Natural killer cell (primary cell): Measurements from ENCODE around the gene USP7. TPM values are rescaled to one million over a fixed set of nuclear protein-coding genes. Genes with fewer than 3 reads are reported as not detected.

Source experiments
- ATAC-seq, 3 donors: fragments of 150-1000 bp in 2 of 3; fragments of 200-7000 bp in 1 of 3; cut with Tn5 transposase; 1 replicate in 1 of 3; 2 replicates in 2 of 3; pipeline ENCODE4 v1.10.0; 2021; ENCODE audit warnings: mild to moderate bottlenecking in 2 of 3, moderate library complexity in 2 of 3
- DNase-seq, 2 donors: peaks; one replicate each; pipeline versions ENCODE4 v3.0.0 to v3.0.0-alpha.2; 2013 to 2021; ENCODE audit warnings: mixed read lengths in 1 of 2
- H3K27ac ChIP-seq: one replicate; pipeline ENCODE4 v1.5.1; 2013; ENCODE audit warnings: mild to moderate bottlenecking, low read length
- H3K27me3 ChIP-seq: one replicate; pipeline ENCODE4 v1.6.1; 2013; ENCODE audit warnings: low read length; ENCODE audit not compliant: control insufficient read depth, insufficient read depth
- H3K36me3 ChIP-seq: one replicate; pipeline ENCODE4 v1.6.1; 2013; ENCODE audit warnings: low read length; ENCODE audit not compliant: control insufficient read depth, insufficient read depth
- H3K4me1 ChIP-seq: one replicate; pipeline ENCODE4 v1.6.1; 2013; ENCODE audit warnings: low read length; ENCODE audit not compliant: control insufficient read depth, insufficient read depth
- H3K4me3 ChIP-seq: one replicate; pipeline ENCODE4 v1.5.1; 2013; ENCODE audit warnings: low read length
- H3K9me3 ChIP-seq: one replicate; pipeline ENCODE4 v1.6.1; 2013; ENCODE audit warnings: low read length; ENCODE audit not compliant: control insufficient read depth, insufficient read depth
- H3K27ac Mint-ChIP-seq, 2 donors: one replicate each; pipeline ENCODE4 v1.8.0; 2022; ENCODE audit warnings: mild to moderate bottlenecking in 2 of 2, mixed read lengths in 2 of 2, moderate library complexity in 1 of 2
- H3K27me3 Mint-ChIP-seq, 2 donors: one replicate each; pipeline ENCODE4 v1.8.0; 2022; ENCODE audit warnings: low read depth in 2 of 2, mixed read lengths in 2 of 2
- H3K36me3 Mint-ChIP-seq: one replicate; pipeline ENCODE4 v1.8.0; 2022; ENCODE audit warnings: mixed read lengths
- H3K4me1 Mint-ChIP-seq, 2 donors: one replicate each; pipeline ENCODE4 v1.8.0; 2022; ENCODE audit warnings: mixed read lengths in 2 of 2
- H3K4me3 Mint-ChIP-seq: one replicate; pipeline ENCODE4 v1.8.0; 2022; ENCODE audit warnings: mild to moderate bottlenecking, moderate library complexity, mixed read lengths
- H3K9me3 Mint-ChIP-seq, 2 donors: one replicate each; pipeline ENCODE4 v1.8.0; 2022; ENCODE audit warnings: mixed read lengths in 2 of 2
- WGBS: methylation state at CpG from one replicate; pipeline ENCODE4 v1.1.7; 2013; ENCODE audit warnings: missing lambda C conversion rate; ENCODE audit not compliant: insufficient coverage; 5-methylcytosine and 5-hydroxymethylcytosine counted together
- intact Hi-C: fragments of 100-400 bp; cut with micrococcal nuclease; formaldehyde crosslinking; loops from one replicate; pipeline ENCODE4 v1.14.2; 2022
- total RNA-seq, 4 donors: library from RNA; stranded (reverse); fragments of 120-200 nt in 1 of 4; gene quantifications; one replicate each; pipeline versions ENCODE4 v1.2.3 to v1.2.4, GENCODE V29; 2013 to 2022
- TF ChIP-seq, protein P1 (sequence below): fragments of 200-600 bp; IDR thresholded peaks from one replicate; pipeline ENCODE4 v1.8.0; 2022; ENCODE audit warnings: antibody characterized with exemption

USP7 gene
- total RNA-seq, 3 donors from 2014 or later (not counting 1 experiment from before 2014, with no cell fraction given): 213 to 268 (median 236) TPM

DNA sequence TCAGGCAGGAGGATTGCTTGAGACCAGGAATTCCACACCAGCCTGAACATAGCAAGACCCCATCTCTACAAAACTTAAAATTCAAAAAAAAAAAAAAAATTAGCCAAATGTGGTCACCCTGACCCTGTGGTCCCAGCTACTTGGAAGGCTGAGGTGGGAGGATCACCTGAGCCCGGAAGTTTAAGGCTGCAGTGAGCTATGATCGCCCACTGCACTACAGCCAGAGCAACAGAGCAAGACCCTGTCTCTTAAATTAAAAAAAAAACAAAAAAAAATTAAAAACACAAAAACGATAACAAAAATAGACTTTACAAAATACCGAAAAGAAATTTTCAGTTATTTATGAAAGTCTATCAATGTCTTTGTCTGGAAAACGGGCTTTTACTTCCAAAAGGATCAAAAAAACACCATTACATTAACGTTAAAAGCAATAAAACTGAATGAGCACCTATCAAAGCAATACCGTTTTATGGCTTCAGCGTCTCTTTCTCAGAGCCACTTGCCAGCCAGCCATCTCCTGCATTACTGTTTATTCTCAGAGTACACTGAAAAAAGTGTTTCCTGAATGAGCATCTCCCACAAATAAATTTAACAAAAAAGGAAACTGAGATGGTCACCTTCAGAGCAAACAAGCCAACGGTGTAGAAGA is 6.1 kb downstream of the USP7 start:
- H3K27ac ChIP-seq: peak overlapping the region; percentile 38
- no peaks in the 10 kb centered on the region for H3K36me3 Mint-ChIP-seq
- WGBS: 64% methylated on average over 8 of the region's 9 CpGs
- peak overlapping the region; percentile 96 for H3K4me3 Mint-ChIP-seq
- intact Hi-C loops: no loop called here
- no peaks in the 10 kb centered on the region for H3K36me3 ChIP-seq
- no peaks in the 10 kb centered on the region for H3K27me3 ChIP-seq
- TF ChIP-seq, protein P1, sequence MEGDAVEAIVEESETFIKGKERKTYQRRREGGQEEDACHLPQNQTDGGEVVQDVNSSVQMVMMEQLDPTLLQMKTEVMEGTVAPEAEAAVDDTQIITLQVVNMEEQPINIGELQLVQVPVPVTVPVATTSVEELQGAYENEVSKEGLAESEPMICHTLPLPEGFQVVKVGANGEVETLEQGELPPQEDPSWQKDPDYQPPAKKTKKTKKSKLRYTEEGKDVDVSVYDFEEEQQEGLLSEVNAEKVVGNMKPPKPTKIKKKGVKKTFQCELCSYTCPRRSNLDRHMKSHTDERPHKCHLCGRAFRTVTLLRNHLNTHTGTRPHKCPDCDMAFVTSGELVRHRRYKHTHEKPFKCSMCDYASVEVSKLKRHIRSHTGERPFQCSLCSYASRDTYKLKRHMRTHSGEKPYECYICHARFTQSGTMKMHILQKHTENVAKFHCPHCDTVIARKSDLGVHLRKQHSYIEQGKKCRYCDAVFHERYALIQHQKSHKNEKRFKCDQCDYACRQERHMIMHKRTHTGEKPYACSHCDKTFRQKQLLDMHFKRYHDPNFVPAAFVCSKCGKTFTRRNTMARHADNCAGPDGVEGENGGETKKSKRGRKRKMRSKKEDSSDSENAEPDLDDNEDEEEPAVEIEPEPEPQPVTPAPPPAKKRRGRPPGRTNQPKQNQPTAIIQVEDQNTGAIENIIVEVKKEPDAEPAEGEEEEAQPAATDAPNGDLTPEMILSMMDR: no peak
- H3K4me1 ChIP-seq: peaks cover 86% of the 10 kb centered on the region
- no peaks in the 10 kb centered on the region for H3K9me3 ChIP-seq
- no peaks in the 10 kb centered on the region for H3K9me3 Mint-ChIP-seq
- H3K27ac Mint-ChIP-seq: peak overlapping the region; percentile 84 to 89
- no peak for ATAC-seq
- no peak overlapping the region for H3K4me3 ChIP-seq
- no peaks in the 10 kb centered on the region for H3K27me3 Mint-ChIP-seq
- no peak for DNase-seq
- H3K4me1 Mint-ChIP-seq: peaks cover 73 to 77% of the 10 kb centered on the region in 2 donors

DNA sequence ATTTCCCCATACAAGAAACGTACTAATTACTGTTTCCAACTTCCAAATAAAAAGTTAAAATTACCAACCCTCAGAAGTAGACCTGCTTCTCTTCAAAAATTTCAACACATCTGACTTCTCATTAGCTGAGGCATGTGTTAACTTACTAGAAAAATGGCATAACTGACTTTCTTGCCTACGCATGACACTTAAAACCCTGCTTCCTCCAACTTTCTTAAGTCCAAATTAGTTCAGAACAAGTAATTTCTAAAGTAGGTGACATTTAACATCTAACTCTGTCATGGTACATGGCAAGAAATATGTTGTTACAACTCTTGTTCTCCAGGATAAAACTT is 6.7 kb downstream of the USP7 start:
- no peaks in the 10 kb centered on the region for H3K9me3 Mint-ChIP-seq
- Histone ChIP-seq H3K36me3 (no peaks in the 10 kb centered on the region), H3K9me3 (no peaks in the 10 kb centered on the region), H3K4me3 (no peak overlapping the region), H3K27ac (no peak overlapping the region), H3K4me1 (peaks cover 88% of the 10 kb centered on the region), H3K27me3 (no peaks in the 10 kb centered on the region)
- TF ChIP-seq, protein P1: no peak
- DNase-seq (no peak), ATAC-seq (no peak)
- no peaks in the 10 kb centered on the region for H3K27me3 Mint-ChIP-seq
- intact Hi-C loops: no loop called here
- 83% methylated on average over 2 of the region's 2 CpGs for WGBS
- H3K4me1 Mint-ChIP-seq: peaks cover 73 to 78% of the 10 kb centered on the region in 2 donors
- H3K27ac Mint-ChIP-seq: peak overlapping the region; percentile 59 to 84
- no peaks in the 10 kb centered on the region for H3K36me3 Mint-ChIP-seq
- peak overlapping the region; percentile 40 for H3K4me3 Mint-ChIP-seq

DNA sequence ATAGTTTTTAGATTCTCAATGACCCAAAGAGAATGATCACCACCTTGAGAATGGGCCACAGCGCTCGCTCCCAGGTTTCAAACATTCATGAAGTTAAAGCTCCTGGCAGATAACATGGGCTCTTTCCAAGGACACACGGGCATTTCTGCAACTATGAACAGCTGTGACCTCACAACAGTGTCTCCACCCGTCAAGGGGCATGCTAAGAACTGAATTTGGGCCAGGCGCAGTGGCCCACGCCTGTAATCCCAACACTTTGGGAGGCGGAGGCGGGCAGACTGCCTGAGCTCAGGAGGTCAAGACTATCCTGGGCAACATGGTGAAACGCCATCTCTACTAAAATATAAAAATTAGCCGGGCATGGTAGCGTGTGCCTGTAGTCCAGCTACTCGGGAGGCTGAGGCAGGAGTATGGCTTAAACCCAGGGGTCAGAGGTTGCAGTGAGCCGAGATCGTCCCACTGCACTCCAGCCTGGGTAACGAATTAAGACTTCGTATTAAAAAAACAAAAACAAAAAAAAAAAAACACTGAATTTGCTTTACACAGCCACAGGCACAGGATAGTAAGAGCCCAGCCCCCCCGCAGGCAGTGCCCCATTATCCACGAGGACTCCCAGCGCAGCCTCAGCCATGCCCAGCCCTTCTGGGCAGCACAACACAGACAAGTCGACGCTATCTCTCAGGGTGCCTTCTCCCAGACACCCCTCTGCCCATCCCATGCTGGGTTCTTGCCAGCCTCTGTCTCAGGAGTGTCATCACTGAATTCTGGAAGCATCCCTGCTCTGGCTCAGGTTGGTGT is 7.2 kb downstream of the USP7 start:
- H3K27me3 Mint-ChIP-seq: no peaks in the 10 kb centered on the region
- peak overlapping the region; percentile 59 to 84 for H3K27ac Mint-ChIP-seq
- intact Hi-C loops: no loop called here

More for the DNA sequence above, 7.2 kb downstream of the USP7 start:
- peaks cover 73 to 78% of the 10 kb centered on the region in 2 donors for H3K4me1 Mint-ChIP-seq
- peaks cover 88% of the 10 kb centered on the region for H3K4me1 ChIP-seq
- 92% methylated on average over 20 of the region's 21 CpGs for WGBS
- no peak overlapping the region for H3K27ac ChIP-seq
- no peaks in the 10 kb centered on the region for H3K36me3 ChIP-seq
- ATAC-seq (no peak), DNase-seq (no peak)
- H3K9me3 Mint-ChIP-seq: no peaks in the 10 kb centered on the region
- no peaks in the 10 kb centered on the region for H3K9me3 ChIP-seq
- H3K4me3 Mint-ChIP-seq: peak overlapping the region; percentile 40
- H3K27me3 ChIP-seq: no peaks in the 10 kb centered on the region
- H3K4me3 ChIP-seq: no peak overlapping the region
- no peaks in the 10 kb centered on the region for H3K36me3 Mint-ChIP-seq
- TF ChIP-seq, protein P1: no peak
